K562 (cell line): Measurements from ENCODE around the gene USP2. TPM values are rescaled to one million over a fixed set of nuclear protein-coding genes. Genes with fewer than 3 reads are reported as not detected.

ENCODE experiments used
- ATAC-seq: fragments of 200-7000 bp; cut with Tn5 transposase; 3 replicates; pipeline ENCODE4 v1.9.1; 2020; ENCODE audit warnings: moderate library complexity
- BruUV-seq: library from RNA; stranded (reverse); fragments of 400-500 nt; replicated peaks from 2 replicates; lab custom pipeline; 2021; lab: Mats Ljungman, UMichigan
- CTCF ChIA-PET: fragments of 300-600 bp; formaldehyde crosslinking; extraction: SDS; loops from one replicate; lab custom pipeline; 2021; ENCODE audit warnings: low intra/inter-chr PET ratio; lab: Yijun Ruan, JAX
- POLR2A ChIA-PET: fragments of 300-600, 350-650 bp; sonication (Branson Sonifier 250); formaldehyde crosslinking; extraction: SDS; loops from one replicate; lab custom pipeline; 2021; ENCODE audit warnings: antibody characterized with exemption, inconsistent platforms; lab: Yijun Ruan, JAX
- DNase-seq, 4 experiments: peaks; one replicate each; pipeline versions ENCODE4 v3.0.0 to v3.0.0-alpha.2; 2011 to 2018; ENCODE audit warnings: low spot score in 3 of 4, mixed read lengths in 3 of 4; ENCODE audit errors: extremely low read depth in 1 of 4
- FAIRE-seq: peaks from 2 replicates; lab custom pipeline; 2011; peaks lifted over from hg19 to GRCh38; lab: Jason Lieb, UNC
- H2AFZ ChIP-seq: 2 replicates; pipeline ENCODE4 v1.6.0; 2011; ENCODE audit warnings: low read depth, low read length, control low read depth, inconsistent platforms
- H3K27ac ChIP-seq: fragments of 200-600 bp; 3 replicates; pipeline ENCODE4 v1.8.0; 2011; ENCODE audit warnings: low read depth, mild to moderate bottlenecking, control low read depth, inconsistent platforms, low read length, moderate library complexity, mixed read lengths; ENCODE audit errors: extremely low read depth
- H3K27me3 ChIP-seq, 2 experiments: fragments of 300-600 bp in 1 of 2; 2 replicates in 1 of 2; 3 replicates in 1 of 2; pipeline versions ENCODE4 v1.6.0 to v1.8.0; 2011; ENCODE audit warnings: inconsistent platforms in 2 of 2, low read length in 2 of 2, mild to moderate bottlenecking in 1 of 2, mixed read lengths in 1 of 2, moderate library complexity in 1 of 2; ENCODE audit not compliant: control insufficient read depth in 2 of 2, insufficient read depth in 2 of 2
- H3K36me3 ChIP-seq: fragments of 300-600 bp; 3 replicates; pipeline ENCODE4 v1.8.0; 2011; ENCODE audit warnings: mild to moderate bottlenecking, low read length, inconsistent platforms; ENCODE audit not compliant: control insufficient read depth, insufficient read depth
- H3K4me1 ChIP-seq, 2 experiments: fragments of 200-600 bp in 1 of 2; replicated peaks in 1 of 2; 2 replicates in 1 of 2; 3 replicates in 1 of 2; pipeline versions ENCODE4 v1.5.1 to v1.8.0; 2011; ENCODE audit warnings: inconsistent platforms in 2 of 2, low read length in 2 of 2, mild to moderate bottlenecking in 1 of 2, mixed read lengths in 1 of 2, moderate library complexity in 1 of 2; ENCODE audit not compliant: control insufficient read depth in 2 of 2, insufficient read depth in 2 of 2
- H3K4me2 ChIP-seq: 2 replicates; pipeline ENCODE4 v1.6.1; 2011; ENCODE audit warnings: low read length, control low read depth, inconsistent platforms, mixed read lengths; ENCODE audit not compliant: insufficient read depth
- H3K4me3 ChIP-seq: fragments of 200-600 bp; sonication (generic), shearing (Covaris generic); 2 replicates; pipeline ENCODE4 v1.5.1; 2016; ENCODE audit warnings: control low read depth, inconsistent platforms
- H3K79me2 ChIP-seq: fragments of 200-600 bp; 3 replicates; pipeline ENCODE4 v1.8.0; 2011; ENCODE audit warnings: low read length, inconsistent platforms; ENCODE audit not compliant: control insufficient read depth, insufficient read depth
- H3K9ac ChIP-seq, 2 experiments: 2 replicates each; pipeline versions ENCODE4 v1.6.0 to v1.6.1; 2011; ENCODE audit warnings: low read depth in 2 of 2, low read length in 2 of 2, control low read depth in 1 of 2, inconsistent platforms in 1 of 2, mild to moderate bottlenecking in 1 of 2, mixed read lengths in 1 of 2; ENCODE audit not compliant: insufficient read depth in 1 of 2
- H3K9me1 ChIP-seq: one replicate; pipeline ENCODE4 v1.6.0; 2011; ENCODE audit warnings: inconsistent platforms, mild to moderate bottlenecking, low read length, moderate library complexity; ENCODE audit not compliant: control insufficient read depth, insufficient read depth
- H3K9me3 ChIP-seq: replicated peaks from 2 replicates; pipeline ENCODE4 v1.5.1; 2011; ENCODE audit warnings: low read depth, low read length, inconsistent platforms; ENCODE audit not compliant: control insufficient read depth, insufficient read depth
- H4K20me1 ChIP-seq: replicated peaks from 2 replicates; pipeline ENCODE4 v1.6.1; 2011; ENCODE audit warnings: low read length, inconsistent platforms, mixed read lengths; ENCODE audit not compliant: control insufficient read depth, insufficient read depth
- MLX ChIP-seq, 2 experiments: fragments of 450-650 bp in 1 of 2; sonication (generic) in 1 of 2; formaldehyde crosslinking; conservative IDR thresholded peaks; 2 replicates each; pipeline versions ENCODE4 v1.4.0 to v1.8.1; 2020 to 2022; ENCODE audit warnings: mild to moderate bottlenecking in 1 of 2, missing genetic modification reagents in 1 of 2
- ZNF316 ChIP-seq: fragments of 450-650 bp; IDR thresholded peaks from 2 replicates; pipeline ENCODE4 v1.6.1; 2016
- WGBS: fragments of 100-300 bp; shearing (Covaris generic); methylation state at CpG from one replicate; pipeline ENCODE4 v1.1.6; 2016; ENCODE audit warnings: low coverage, mixed read lengths; ENCODE audit not compliant: insufficient coverage; ENCODE audit errors: missing lambda C conversion rate; 5-methylcytosine and 5-hydroxymethylcytosine counted together
- in situ Hi-C: fragments of 300-500 bp; cut with MboI; formaldehyde crosslinking; loops from 4 replicates; pipeline ENCODE4 v1.15.0; 2018; ENCODE audit warnings: inconsistent platforms, mixed read lengths
- intact Hi-C: fragments of 100-400 bp; cut with micrococcal nuclease; formaldehyde crosslinking; loops from 2 replicates; pipeline ENCODE4 v1.14.2; 2022
- polyA plus RNA-seq, 8 experiments: library from polyadenylated mRNA; depleted of rRNA in 4 of 8; stranded (reverse) in 5 of 8; unstranded in 3 of 8; fragments of >200 nt; fragmentation: Nextera tagmentation in 2 of 8; fragmentation: Illumina TruSeq in 1 of 8; extraction: Ambion mirVana in 2 of 8; extraction: Trizol in 1 of 8; gene quantifications; 2 replicates each; pipeline versions ENCODE4 v1.2.1 to v1.2.3, GENCODE V29; 2011 to 2014; ENCODE audit warnings: inconsistent platforms in 1 of 8, missing spikeins in 1 of 8
- total RNA-seq, 7 experiments: library from RNA; depleted of rRNA in 6 of 7; stranded (reverse); fragments of >200 nt in 6 of 7; fragmentation: Illumina TruSeq in 2 of 7; extraction: Trizol in 2 of 7; gene quantifications; 2 replicates each; pipeline versions ENCODE4 v1.2.1 to v1.2.3, GENCODE V29; 2011 to 2021; ENCODE audit warnings: low replicate concordance in 1 of 7

Gene USP2
- total and polyA plus RNA-seq, 9 of the 15 experiments (the other 6 are each of a cell fraction or from before 2014, with no cell fraction given): 2.8 to 16.9 (median 3.9) TPM

- peak overlapping the region; percentile 61 for H3K4me3 ChIP-seq
- peak overlapping the region; percentile 76 to 91 for H3K9ac ChIP-seq
- ATAC-seq: peak; percentile 16
- H3K36me3 ChIP-seq: peaks cover 10% of the 10 kb centered on the region; the same call in 1 of the 3 replicates
- ChIA-PET POLR2A (interaction anchor here (0.5 to 6.0 kb wide), 6 partner anchors 9 to 60 kb away, joined by 3 to 34 read pairs (median 4); no protein-coding TSS in a partner anchor), CTCF (interaction anchor here (4.2 kb wide), 1 partner anchor 23 kb away, joined by 27 read pairs; no protein-coding TSS in a partner anchor)
- TF ChIP-seq MLX (CRISPR knock-in tag; conservative IDR thresholded peaks at IDR 0.05) (no peak), ZNF316 (0 out of 2 replicates have a peak, but pooled peaks have one; percentile 1)
- H4K20me1 ChIP-seq: no peaks in the 10 kb centered on the region; the same call in 1 of the 2 replicates
- H3K27ac ChIP-seq: peak overlapping the region; percentile 67; the same call in 2 of the 3 replicates
- DNase-seq: peak in 2 of 4 experiments; percentile 27 to 42
- FAIRE-seq: peak; percentile 23
- no peaks in the 10 kb centered on the region for H3K9me1 ChIP-seq
- H3K4me2 ChIP-seq: peak overlapping the region; percentile 92
- WGBS: 29% methylated on average over 13 of the region's 13 CpGs
- peaks cover 50 to 58% of the 10 kb centered on the region in 2 experiments for H3K4me1 ChIP-seq
- BruUV-seq: no TSS peak
- H3K79me2 ChIP-seq: peaks cover 25% of the 10 kb centered on the region
- H3K9me3 ChIP-seq: no peaks in the 10 kb centered on the region; the same call in 1 of the 2 replicates
- H3K27me3 ChIP-seq: no peaks in the 10 kb centered on the region
- in situ Hi-C loops: no loop called here
- peak overlapping the region; percentile 90 for H2AFZ ChIP-seq
- intact Hi-C loops: loop anchor here (2.0 kb wide), 1 partner anchor 61 kb away; no protein-coding TSS in a partner anchor
These were observed 1.2 kb downstream of the USP2 start for GRCh38 chr11:119380160-119380826.
